Transverse colon (tissue), 4 donors: Measurements from ENCODE around the gene CTAGE1. TPM values are rescaled to one million over a fixed set of nuclear protein-coding genes. Genes with fewer than 3 reads are reported as not detected.

Experiments
- DNase-seq: peaks from one replicate; pipeline ENCODE4 v3.0.0-alpha.2; 2019
- H3K27ac ChIP-seq, 4 donors: fragments of 200-600 bp; sonication (generic); 2 replicates each; pipeline ENCODE4 v1.5.1; 2016 to 2018; ENCODE audit warnings: inconsistent platforms in 4 of 4
- H3K27me3 ChIP-seq: fragments of 200-600 bp; sonication (generic); 2 replicates; pipeline ENCODE4 v1.5.1; 2017; ENCODE audit warnings: inconsistent platforms
- H3K36me3 ChIP-seq, 4 donors: fragments of 200-600 bp; sonication (generic); 2 replicates each; pipeline ENCODE4 v1.5.1; 2017 to 2019; ENCODE audit warnings: inconsistent platforms in 4 of 4
- H3K4me1 ChIP-seq, 4 donors: fragments of 200-600 bp; sonication (generic); 2 replicates each; pipeline ENCODE4 v1.5.1; 2017 to 2020; ENCODE audit warnings: inconsistent platforms in 4 of 4
- H3K4me3 ChIP-seq, 4 donors: fragments of 200-600 bp; sonication (generic); 1 replicate in 1 of 4; 2 replicates in 3 of 4; pipeline versions ENCODE4 v1.5.1 to v1.6.1; 2017 to 2019; ENCODE audit warnings: inconsistent platforms in 4 of 4
- H3K9me3 ChIP-seq, 2 donors: fragments of 200-600 bp; sonication (generic); 2 replicates each; pipeline ENCODE4 v1.5.1; 2017 to 2019; ENCODE audit warnings: inconsistent platforms in 2 of 2
- CTCF ChIP-seq, 5 experiments: fragments of 200-600 bp in 3 of 5; fragments of 450-650 bp in 2 of 5; sonication (generic) in 3 of 5; IDR thresholded peaks; 1 replicate in 2 of 5; 2 replicates in 3 of 5; pipeline ENCODE4 v1.5.1; 2016 to 2017; ENCODE audit warnings: antibody characterized with exemption in 5 of 5, inconsistent platforms in 3 of 5, mild to moderate bottlenecking in 2 of 5, moderate library complexity in 1 of 5
- EP300 ChIP-seq: sonication (generic); formaldehyde crosslinking; IDR thresholded peaks from one replicate; pipeline ENCODE4 v1.6.1; 2017; ENCODE audit warnings: antibody characterized with exemption, low read depth
- POLR2A ChIP-seq: fragments of 450-650 bp; IDR thresholded peaks from one replicate; pipeline ENCODE4 v1.6.1; 2016; ENCODE audit warnings: antibody characterized with exemption, mild to moderate bottlenecking, moderate library complexity
- POLR2AphosphoS5 ChIP-seq, 3 donors: sonication (generic); formaldehyde crosslinking; IDR thresholded peaks; one replicate each; pipeline ENCODE4 v1.6.1; 2016; ENCODE audit warnings: antibody characterized with exemption in 3 of 3
- WGBS, 2 donors: methylation state at CpG; one replicate each; pipeline ENCODE4 v1.1.5; 2018; ENCODE audit warnings: low coverage in 1 of 2; 5-methylcytosine and 5-hydroxymethylcytosine counted together
- in situ Hi-C, 4 donors: fragments of 200-750 bp; cut with MboI; loops; one replicate each; pipeline versions ENCODE4 v1.15.0 to v1.15.1; 2017; ENCODE audit warnings: low sequenced_read_pairs in 3 of 4, low pct_ligation_motif_present in 1 of 4, low pct_unique_long_range_greater_than_20kb in 1 of 4
- intact Hi-C: fragments of 100-400 bp; cut with DNase I; formaldehyde crosslinking; loops from one replicate; pipeline ENCODE4 v1.15.1; 2023; ENCODE audit warnings: low total_unique reads
- total RNA-seq, 4 donors: library from RNA; depleted of rRNA; stranded (reverse); fragments of >200 nt; gene quantifications; one replicate each; pipeline ENCODE4 v1.1.0, GENCODE V29; 2016

Gene CTAGE1
- total RNA-seq, 4 donors from 2014 or later = not detected

GRCh38 chr18:22387787-22388186 lies 29.9 kb downstream of the CTAGE1 start:
- intact Hi-C loops = no loop called here
- no peaks in the 10 kb centered on the region for H3K27me3 ChIP-seq
- 65 to 100% methylated on average over 1 of the region's 1 CpG for WGBS, 2 donors
- H3K36me3 ChIP-seq = no peaks in the 10 kb centered on the region
- no peak for TF ChIP-seq POLR2AphosphoS5 (IDR thresholded peaks at IDR 0.05)
- TF ChIP-seq CTCF (IDR thresholded peaks at IDR 0.05) = no peak
- TF ChIP-seq POLR2A = no peak
- no peak for TF ChIP-seq EP300
- no peaks in the 10 kb centered on the region for H3K9me3 ChIP-seq
- DNase-seq = no peak
- in situ Hi-C loops = no loop called here
- no peak overlapping the region for H3K4me3 ChIP-seq
- peaks cover 0 to 16% (median 9%) of the 10 kb centered on the region in 4 donors for H3K4me1 ChIP-seq
- no peak overlapping the region for H3K27ac ChIP-seq

- no peak for TF ChIP-seq POLR2AphosphoS5 (IDR thresholded peaks at IDR 0.05)
- no peak for TF ChIP-seq CTCF (IDR thresholded peaks at IDR 0.05)
- no peak for TF ChIP-seq POLR2A
- no peak for TF ChIP-seq EP300
- intact Hi-C loops = no loop called here
- DNase-seq = no peak
- in situ Hi-C loops = no loop called here
- no peak overlapping the region for H3K27ac ChIP-seq
- no peaks in the 10 kb centered on the region for H3K27me3 ChIP-seq
- H3K4me3 ChIP-seq = no peak overlapping the region
- H3K4me1 ChIP-seq = peaks cover 0 to 14% (median 8%) of the 10 kb centered on the region in 4 donors
- no peaks in the 10 kb centered on the region for H3K9me3 ChIP-seq
- 70 to 72% methylated on average over 5 of the region's 5 CpGs for WGBS, 2 donors
- no peaks in the 10 kb centered on the region for H3K36me3 ChIP-seq
These were observed 30.4 kb downstream of the CTAGE1 start for GRCh38 chr18:22387364-22387763.

- WGBS, 2 donors = 56 to 67% methylated on average over 4 of the region's 4 CpGs
- no peaks in the 10 kb centered on the region for H3K9me3 ChIP-seq
- H3K36me3 ChIP-seq = no peaks in the 10 kb centered on the region
- no peak overlapping the region for H3K27ac ChIP-seq
- TF ChIP-seq POLR2AphosphoS5 (IDR thresholded peaks at IDR 0.05) = no peak
- TF ChIP-seq CTCF (IDR thresholded peaks at IDR 0.05) = no peak
- TF ChIP-seq EP300 = no peak
- no peak for TF ChIP-seq POLR2A
- no peaks in the 10 kb centered on the region for H3K27me3 ChIP-seq
- intact Hi-C loops (no loop called here), in situ Hi-C loops (no loop called here)
- no peak for DNase-seq
- H3K4me1 ChIP-seq = no peaks in the 10 kb centered on the region
- no peak overlapping the region for H3K4me3 ChIP-seq
These were observed 32.0 kb downstream of the CTAGE1 start for GRCh38 chr18:22385718-22386117.

- Histone ChIP-seq H3K4me3 (no peak overlapping the region), H3K27ac (no peak overlapping the region), H3K27me3 (no peaks in the 10 kb centered on the region), H3K9me3 (no peaks in the 10 kb centered on the region), H3K36me3 (no peaks in the 10 kb centered on the region), H3K4me1 (no peaks in the 10 kb centered on the region)
- DNase-seq = peak; percentile 50
- 46 to 69% methylated on average over 2 of the region's 2 CpGs for WGBS, 2 donors
- TF ChIP-seq CTCF (IDR thresholded peaks at IDR 0.05) (peak; percentile 39 to 59 (median 56)), POLR2A (no peak)
- in situ Hi-C loops = no loop called here
- intact Hi-C loops = no loop called here
These were observed 38.9 kb downstream of the CTAGE1 start for GRCh38 chr18:22378672-22379282.
